ENCODE measurements around the gene MYLK.

MYLK gene

DNA sequence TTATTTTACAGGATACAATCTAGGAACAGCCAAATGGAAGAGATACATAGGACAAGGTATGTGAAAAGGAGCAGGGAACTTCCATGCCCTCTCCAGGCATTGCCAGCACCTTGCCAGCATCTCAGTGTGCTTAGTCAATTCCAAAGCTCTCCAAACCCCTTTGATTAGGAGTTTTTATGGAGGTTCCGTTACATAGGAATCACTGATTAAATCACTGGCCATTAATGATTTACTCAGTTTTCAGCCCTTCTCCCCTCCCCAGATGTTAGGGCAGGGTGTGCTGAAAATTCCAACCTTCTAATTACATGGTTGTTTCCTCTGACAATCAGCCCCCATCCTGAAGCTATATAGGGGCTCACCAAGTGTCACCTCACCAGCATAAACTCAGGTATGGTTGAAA, 11.5 kb downstream of the MYLK start:
- H3K9ac ChIP-seq (ENCODE audit: low read length) = no peak overlapping the region
- H3K9me3 ChIP-seq (ENCODE audit: control insufficient read depth, low read depth, low read length) = no peaks in the 10 kb centered on the region
- H3K4me1 ChIP-seq (ENCODE audit: control insufficient read depth, low read depth, low read length) = peaks cover 6% of the 10 kb centered on the region
- H3K36me3 ChIP-seq (ENCODE audit: control insufficient read depth, low read depth, low read length) = no peaks in the 10 kb centered on the region
- H3K4me3 ChIP-seq (ENCODE audit: low read length) = no peak overlapping the region
- no peaks in the 10 kb centered on the region for H3K27me3 ChIP-seq (ENCODE audit: control insufficient read depth, insufficient read depth, low read length)
- no peak overlapping the region for H3K27ac ChIP-seq (ENCODE audit: low read length)

DNA sequence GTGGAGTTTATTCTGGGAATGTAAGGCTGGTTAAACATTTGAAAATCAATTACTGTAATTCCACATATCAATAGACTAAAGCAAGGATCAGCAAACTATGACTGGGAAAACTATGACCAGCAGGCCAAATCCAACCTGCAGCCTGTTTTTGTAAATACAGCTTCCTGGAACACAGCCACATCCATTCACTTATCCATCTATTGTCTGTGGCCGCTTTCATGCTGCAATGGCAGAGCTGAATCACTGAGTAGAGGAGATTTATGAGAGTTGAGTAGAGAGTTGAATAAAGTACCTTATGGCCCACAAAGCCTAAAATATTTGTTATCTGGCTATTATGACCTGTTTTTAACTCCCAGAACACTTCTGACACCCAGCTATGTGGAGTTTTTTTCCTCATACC, 12.2 kb downstream of the MYLK start:
- H3K27me3 ChIP-seq (ENCODE audit: control insufficient read depth, insufficient read depth, low read length) = no peaks in the 10 kb centered on the region
- no peaks in the 10 kb centered on the region for H3K9me3 ChIP-seq (ENCODE audit: control insufficient read depth, low read depth, low read length)
- H3K36me3 ChIP-seq (ENCODE audit: control insufficient read depth, low read depth, low read length) = no peaks in the 10 kb centered on the region
- peaks cover 6% of the 10 kb centered on the region for H3K4me1 ChIP-seq (ENCODE audit: control insufficient read depth, low read depth, low read length)
- H3K4me3 ChIP-seq (ENCODE audit: low read length) = no peak overlapping the region
- no peak overlapping the region for H3K9ac ChIP-seq (ENCODE audit: low read length)
- no peak overlapping the region for H3K27ac ChIP-seq (ENCODE audit: low read length)

DNA sequence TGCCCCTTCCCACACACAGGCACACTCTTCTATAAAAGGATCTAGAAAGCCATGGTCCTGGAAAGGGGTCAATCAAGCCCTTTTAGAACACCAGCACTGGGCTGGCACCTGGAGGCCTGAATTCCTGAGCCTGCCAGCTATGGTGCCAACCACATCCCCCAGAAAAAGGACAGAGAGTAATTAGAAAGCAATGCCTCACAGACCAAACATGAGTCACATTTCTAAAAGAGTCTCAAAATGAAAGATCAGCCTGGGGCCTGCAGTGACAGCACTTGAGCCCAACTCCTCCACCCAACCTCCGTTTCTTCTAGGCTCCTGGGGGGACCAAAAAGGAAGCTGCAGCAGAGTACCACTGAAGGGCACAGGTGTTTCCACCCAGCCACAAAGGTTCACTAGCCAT, 14.1 kb downstream of the MYLK start:
- Histone ChIP-seq H3K9me3 (ENCODE audit: control insufficient read depth, low read depth, low read length) (no peaks in the 10 kb centered on the region), H3K27ac (ENCODE audit: low read length) (no peak overlapping the region), H3K9ac (ENCODE audit: low read length) (no peak overlapping the region), H3K36me3 (ENCODE audit: control insufficient read depth, low read depth, low read length) (no peaks in the 10 kb centered on the region), H3K4me3 (ENCODE audit: low read length) (no peak overlapping the region), H3K4me1 (ENCODE audit: control insufficient read depth, low read depth, low read length) (peaks cover 6% of the 10 kb centered on the region), H3K27me3 (ENCODE audit: control insufficient read depth, insufficient read depth, low read length) (no peaks in the 10 kb centered on the region)

DNA sequence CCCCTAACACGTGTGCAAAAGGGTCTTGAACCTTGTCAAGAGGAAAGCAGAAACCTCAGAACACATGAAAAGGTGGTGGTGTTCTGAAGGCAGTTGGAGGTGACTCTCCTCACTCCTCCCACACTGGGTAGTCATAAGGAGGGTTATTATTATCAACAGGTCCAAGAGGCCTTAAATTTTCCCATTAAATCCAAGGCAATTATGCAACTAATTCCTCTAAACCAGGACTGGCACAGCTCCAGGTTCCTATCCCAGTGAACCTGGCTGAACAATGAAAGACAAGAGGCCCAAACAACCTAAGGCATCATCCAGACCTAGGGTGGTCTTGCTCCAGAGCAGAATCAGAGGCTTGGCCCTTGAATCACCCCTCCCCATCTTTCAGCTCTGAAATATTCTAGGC, 15.0 kb downstream of the MYLK start:
- H3K4me3 ChIP-seq (ENCODE audit: low read length) = no peak overlapping the region
- H3K27ac ChIP-seq (ENCODE audit: low read length) = no peak overlapping the region
- no peaks in the 10 kb centered on the region for H3K27me3 ChIP-seq (ENCODE audit: control insufficient read depth, insufficient read depth, low read length)
- H3K9me3 ChIP-seq (ENCODE audit: control insufficient read depth, low read depth, low read length) = no peaks in the 10 kb centered on the region
- no peak overlapping the region for H3K9ac ChIP-seq (ENCODE audit: low read length)
- H3K4me1 ChIP-seq (ENCODE audit: control insufficient read depth, low read depth, low read length) = peaks cover 6% of the 10 kb centered on the region
- H3K36me3 ChIP-seq (ENCODE audit: control insufficient read depth, low read depth, low read length) = no peaks in the 10 kb centered on the region

DNA sequence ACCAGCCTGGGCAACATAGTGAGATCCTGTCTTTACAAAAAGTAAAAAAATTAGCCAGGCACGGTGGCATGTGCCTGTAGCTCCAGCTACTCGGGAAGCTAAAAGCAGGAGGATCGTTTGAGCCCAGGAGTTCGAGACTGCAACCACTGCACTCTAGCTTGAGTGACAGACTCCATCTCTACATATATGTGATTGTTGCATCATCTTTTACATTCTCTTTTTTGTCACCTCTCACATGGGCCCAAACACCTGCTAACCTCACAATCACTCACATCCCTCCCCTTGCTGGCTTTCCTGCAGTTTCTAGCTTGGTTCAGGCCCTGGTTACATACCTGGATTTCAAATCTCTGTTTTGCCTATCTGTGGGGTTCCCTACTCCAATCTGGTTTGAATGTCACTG, 19.4 kb downstream of the MYLK start:
- H3K9me3 ChIP-seq (ENCODE audit: control insufficient read depth, low read depth, low read length) = no peaks in the 10 kb centered on the region
- no peaks in the 10 kb centered on the region for H3K4me1 ChIP-seq (ENCODE audit: control insufficient read depth, low read depth, low read length)
- H3K4me3 ChIP-seq (ENCODE audit: low read length) = no peak overlapping the region
- no peak overlapping the region for H3K27ac ChIP-seq (ENCODE audit: low read length)
- H3K36me3 ChIP-seq (ENCODE audit: control insufficient read depth, low read depth, low read length) = no peaks in the 10 kb centered on the region
- H3K27me3 ChIP-seq (ENCODE audit: control insufficient read depth, insufficient read depth, low read length) = no peaks in the 10 kb centered on the region
- no peak overlapping the region for H3K9ac ChIP-seq (ENCODE audit: low read length)

DNA sequence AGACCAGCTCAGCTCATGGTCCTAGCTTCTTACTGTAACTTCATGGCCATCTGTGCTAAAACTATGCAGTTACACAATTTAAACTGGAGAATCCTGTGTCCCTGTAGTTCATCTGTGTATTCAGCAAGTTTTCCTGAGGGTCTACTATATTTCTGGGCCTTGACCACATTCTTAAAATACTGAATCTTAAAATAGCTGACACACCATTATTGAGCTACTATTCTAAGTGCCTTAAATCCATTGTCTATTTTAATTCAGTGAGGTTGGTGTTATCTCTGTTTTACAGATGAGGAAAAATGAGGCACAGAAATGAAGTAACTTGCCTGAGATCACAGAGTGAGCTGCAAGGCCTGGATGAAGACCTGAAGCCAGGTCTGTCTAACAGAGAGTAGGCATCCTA, 22.0 kb downstream of the MYLK start:
- no peak overlapping the region for H3K27ac ChIP-seq (ENCODE audit: low read length)
- H3K4me1 ChIP-seq (ENCODE audit: control insufficient read depth, low read depth, low read length) = no peaks in the 10 kb centered on the region
- no peaks in the 10 kb centered on the region for H3K27me3 ChIP-seq (ENCODE audit: control insufficient read depth, insufficient read depth, low read length)
- H3K9ac ChIP-seq (ENCODE audit: low read length) = no peak overlapping the region
- H3K9me3 ChIP-seq (ENCODE audit: control insufficient read depth, low read depth, low read length) = no peaks in the 10 kb centered on the region
- no peaks in the 10 kb centered on the region for H3K36me3 ChIP-seq (ENCODE audit: control insufficient read depth, low read depth, low read length)
- H3K4me3 ChIP-seq (ENCODE audit: low read length) = no peak overlapping the region

DNA sequence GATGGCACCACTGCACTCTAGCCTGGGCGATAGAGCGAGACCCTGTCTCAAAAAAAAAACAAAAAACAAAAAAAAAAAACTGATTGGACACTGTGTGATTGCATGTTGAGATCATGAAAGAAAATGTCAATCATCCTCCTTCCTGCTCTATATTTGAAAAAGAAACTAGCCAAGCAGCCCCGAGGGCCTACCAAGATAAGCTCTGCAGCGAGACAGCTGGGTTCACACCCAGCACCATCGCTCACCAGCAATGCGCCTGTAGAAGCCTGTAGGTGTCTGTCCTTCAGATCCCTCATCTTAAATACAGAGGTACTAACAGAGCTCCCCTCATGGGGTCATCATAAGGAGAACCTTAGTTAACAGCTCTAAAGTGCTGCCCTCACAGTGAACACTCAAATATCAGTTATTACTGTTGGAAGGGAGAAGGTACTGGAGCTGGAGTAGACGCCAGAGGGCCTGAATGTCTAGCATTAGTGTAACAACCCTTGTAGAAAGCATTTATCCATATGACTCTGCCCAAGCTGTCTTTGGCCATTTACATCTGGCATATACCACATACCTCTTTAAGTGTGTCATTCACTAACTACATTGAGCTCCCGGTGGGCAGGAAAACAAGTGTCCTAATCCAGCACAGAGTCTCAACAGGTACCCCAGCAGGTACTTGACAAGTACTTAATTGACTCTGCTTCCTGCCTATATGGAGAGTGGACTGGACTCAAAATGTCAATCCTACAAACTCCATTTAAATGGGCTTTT, 22.9 kb downstream of the MYLK start:
- Histone ChIP-seq H3K4me3 (ENCODE audit: low read length) (no peak overlapping the region), H3K4me1 (ENCODE audit: control insufficient read depth, low read depth, low read length) (no peaks in the 10 kb centered on the region), H3K9me3 (ENCODE audit: control insufficient read depth, low read depth, low read length) (no peaks in the 10 kb centered on the region), H3K27ac (ENCODE audit: low read length) (no peak overlapping the region), H3K36me3 (ENCODE audit: control insufficient read depth, low read depth, low read length) (no peaks in the 10 kb centered on the region), H3K9ac (ENCODE audit: low read length) (no peak overlapping the region), H3K27me3 (ENCODE audit: control insufficient read depth, insufficient read depth, low read length) (no peaks in the 10 kb centered on the region)

DNA sequence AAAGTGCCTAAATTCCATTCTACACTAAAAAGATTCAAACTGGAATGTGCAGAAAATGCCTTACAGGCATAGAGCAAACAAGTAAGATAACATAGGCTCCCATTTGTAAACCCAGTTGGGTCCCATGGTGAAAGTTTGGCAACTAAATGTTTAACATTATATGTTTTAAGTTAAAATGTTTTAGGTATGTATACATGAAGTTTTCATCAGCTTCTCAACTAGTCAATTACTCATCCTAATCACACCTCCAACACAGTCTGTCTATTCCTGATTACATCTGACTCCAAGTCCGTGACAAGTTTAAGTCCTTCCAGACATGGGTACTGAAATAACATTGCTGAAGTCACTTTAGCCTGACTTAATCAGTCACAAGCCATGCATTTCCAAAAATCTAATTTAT, 25.0 kb downstream of the MYLK start:
- no peak overlapping the region for H3K9ac ChIP-seq (ENCODE audit: low read length)
- H3K9me3 ChIP-seq (ENCODE audit: control insufficient read depth, low read depth, low read length) = no peaks in the 10 kb centered on the region
- H3K4me3 ChIP-seq (ENCODE audit: low read length) = no peak overlapping the region
- no peaks in the 10 kb centered on the region for H3K36me3 ChIP-seq (ENCODE audit: control insufficient read depth, low read depth, low read length)
- H3K27me3 ChIP-seq (ENCODE audit: control insufficient read depth, insufficient read depth, low read length) = no peaks in the 10 kb centered on the region
- no peaks in the 10 kb centered on the region for H3K4me1 ChIP-seq (ENCODE audit: control insufficient read depth, low read depth, low read length)
- no peak overlapping the region for H3K27ac ChIP-seq (ENCODE audit: low read length)

DNA sequence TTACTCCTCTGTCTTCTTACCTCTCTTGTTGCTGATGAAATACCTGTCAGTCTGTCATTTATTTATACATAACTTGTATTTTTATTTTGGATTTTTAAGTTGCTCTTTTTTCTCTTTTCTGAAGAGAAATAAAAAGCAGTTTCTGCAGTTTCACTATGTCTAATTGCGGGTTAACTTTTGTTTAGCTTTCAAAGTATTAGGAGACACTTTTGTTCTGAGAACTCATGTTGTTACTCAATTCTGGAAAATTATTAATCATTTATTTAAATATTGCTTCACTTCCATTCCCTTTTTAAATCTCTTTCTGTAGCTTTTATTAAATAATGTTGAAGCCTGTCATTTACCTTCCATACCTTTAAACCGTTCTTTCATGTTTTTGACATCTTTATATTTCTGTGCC, 29.2 kb downstream of the MYLK start:
- no peaks in the 10 kb centered on the region for H3K4me1 ChIP-seq (ENCODE audit: control insufficient read depth, low read depth, low read length)
- H3K27me3 ChIP-seq (ENCODE audit: control insufficient read depth, insufficient read depth, low read length) = no peaks in the 10 kb centered on the region
- no peak overlapping the region for H3K27ac ChIP-seq (ENCODE audit: low read length)
- no peak overlapping the region for H3K9ac ChIP-seq (ENCODE audit: low read length)
- H3K36me3 ChIP-seq (ENCODE audit: control insufficient read depth, low read depth, low read length) = no peaks in the 10 kb centered on the region
- H3K9me3 ChIP-seq (ENCODE audit: control insufficient read depth, low read depth, low read length) = no peaks in the 10 kb centered on the region
- no peak overlapping the region for H3K4me3 ChIP-seq (ENCODE audit: low read length)

DNA sequence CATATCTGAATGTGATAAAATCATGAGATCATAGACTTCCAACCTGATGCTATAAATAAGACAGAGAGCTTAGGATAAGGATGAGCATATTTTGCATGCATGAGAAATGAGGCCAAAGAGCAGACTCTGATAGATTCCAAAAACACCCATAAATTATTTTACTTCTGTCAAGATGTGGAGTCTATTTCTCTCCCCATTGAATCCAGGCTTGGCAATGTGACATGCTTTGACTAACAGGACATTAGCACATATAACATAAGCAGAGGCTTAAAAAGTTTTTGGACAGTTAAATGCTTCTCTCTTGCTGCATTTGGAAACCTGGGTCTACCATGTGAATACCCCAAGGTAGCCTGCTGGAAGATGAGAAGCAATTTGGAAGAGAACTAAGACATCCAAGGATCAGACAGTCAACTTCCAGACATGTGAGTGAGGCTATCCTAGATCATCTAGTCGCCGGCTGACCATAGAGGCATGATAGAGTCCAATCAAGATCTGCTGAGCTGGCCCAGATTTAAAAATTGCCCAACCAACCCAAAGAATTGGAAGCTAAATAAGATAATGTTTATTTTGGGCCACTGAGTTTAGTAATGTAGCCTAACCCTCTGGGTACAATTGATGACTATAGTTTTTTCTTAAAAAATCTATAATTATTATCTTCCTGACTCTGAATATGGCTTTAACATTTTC, 30.3 kb downstream of the MYLK start:
- H3K27ac ChIP-seq (ENCODE audit: low read length) = no peak overlapping the region
- peaks cover 6% of the 10 kb centered on the region for H3K9me3 ChIP-seq (ENCODE audit: control insufficient read depth, low read depth, low read length)
- H3K36me3 ChIP-seq (ENCODE audit: control insufficient read depth, low read depth, low read length) = no peaks in the 10 kb centered on the region
- H3K27me3 ChIP-seq (ENCODE audit: control insufficient read depth, insufficient read depth, low read length) = no peaks in the 10 kb centered on the region
- H3K4me3 ChIP-seq (ENCODE audit: low read length) = no peak overlapping the region
- no peaks in the 10 kb centered on the region for H3K4me1 ChIP-seq (ENCODE audit: control insufficient read depth, low read depth, low read length)
- no peak overlapping the region for H3K9ac ChIP-seq (ENCODE audit: low read length)

DNA sequence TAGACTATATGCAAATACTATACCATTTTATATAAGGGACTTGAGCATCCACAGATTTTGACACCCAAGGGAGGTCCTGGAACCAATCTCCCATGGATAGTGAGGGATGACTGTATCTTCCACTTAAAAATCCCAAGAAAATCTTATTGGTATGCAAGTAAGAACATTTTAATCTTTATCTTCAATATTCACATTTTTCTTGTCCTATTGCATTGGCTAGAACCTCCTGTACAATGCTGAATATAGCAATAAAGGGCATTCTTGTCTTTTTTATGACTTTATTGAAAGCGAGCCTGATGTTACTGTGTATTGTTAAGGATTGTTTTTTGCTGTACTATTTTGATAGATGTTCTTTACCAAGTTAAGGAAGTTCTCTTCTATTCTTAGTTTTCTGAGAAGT, 36.9 kb downstream of the MYLK start:
- H3K9me3 ChIP-seq (ENCODE audit: control insufficient read depth, low read depth, low read length) = peaks cover 26% of the 10 kb centered on the region
- H3K27ac ChIP-seq (ENCODE audit: low read length) = no peak overlapping the region
- peaks cover 8% of the 10 kb centered on the region for H3K4me1 ChIP-seq (ENCODE audit: control insufficient read depth, low read depth, low read length)
- no peak overlapping the region for H3K9ac ChIP-seq (ENCODE audit: low read length)
- no peaks in the 10 kb centered on the region for H3K27me3 ChIP-seq (ENCODE audit: control insufficient read depth, insufficient read depth, low read length)
- H3K36me3 ChIP-seq (ENCODE audit: control insufficient read depth, low read depth, low read length) = no peaks in the 10 kb centered on the region
- H3K4me3 ChIP-seq (ENCODE audit: low read length) = no peak overlapping the region

DNA sequence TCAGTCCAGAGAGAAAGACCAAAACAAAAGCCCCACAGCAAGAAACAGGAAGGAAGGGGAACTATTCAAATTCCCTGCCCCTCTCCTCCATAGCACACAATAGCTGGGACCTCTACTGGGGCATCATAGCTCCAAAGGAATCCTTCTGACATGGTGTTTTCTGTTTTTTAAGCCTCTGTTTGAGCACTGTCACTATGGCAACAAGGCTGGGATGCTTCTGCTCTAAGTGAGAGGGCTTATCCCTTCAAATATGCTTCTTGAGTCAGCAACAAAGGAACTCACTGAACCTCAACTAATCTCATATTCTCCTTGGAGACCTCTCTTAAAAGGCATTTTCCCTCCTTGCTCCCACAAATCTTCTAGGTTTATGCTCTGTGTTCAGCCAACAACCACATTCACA, 40.5 kb downstream of the MYLK start:
- H3K27ac ChIP-seq (ENCODE audit: low read length) = no peak overlapping the region
- no peaks in the 10 kb centered on the region for H3K36me3 ChIP-seq (ENCODE audit: control insufficient read depth, low read depth, low read length)
- peaks cover 8% of the 10 kb centered on the region for H3K4me1 ChIP-seq (ENCODE audit: control insufficient read depth, low read depth, low read length)
- no peak overlapping the region for H3K4me3 ChIP-seq (ENCODE audit: low read length)
- no peak overlapping the region for H3K9ac ChIP-seq (ENCODE audit: low read length)
- H3K27me3 ChIP-seq (ENCODE audit: control insufficient read depth, insufficient read depth, low read length) = no peaks in the 10 kb centered on the region
- H3K9me3 ChIP-seq (ENCODE audit: control insufficient read depth, low read depth, low read length) = peaks cover 20% of the 10 kb centered on the region
